Activated CD4-positive, alpha-beta T cell treated with anti-CD3 and anti-CD28 coated beads, Interleukin-2, Interleukin-6, amounts not matched to agents 100 ng/mL and 50 ng/mL, durations not matched to agents 16 hours and 8 hours (primary cell): Measurements from ENCODE around the gene VPS54.
A peak's percentile ranks its signal among the peaks of the same experiment; 100 is the strongest.

Source experiments
- DNase-seq: peaks from one replicate; pipeline ENCODE4 v3.0.0-alpha.2; 2020

Gene VPS54

DNA sequence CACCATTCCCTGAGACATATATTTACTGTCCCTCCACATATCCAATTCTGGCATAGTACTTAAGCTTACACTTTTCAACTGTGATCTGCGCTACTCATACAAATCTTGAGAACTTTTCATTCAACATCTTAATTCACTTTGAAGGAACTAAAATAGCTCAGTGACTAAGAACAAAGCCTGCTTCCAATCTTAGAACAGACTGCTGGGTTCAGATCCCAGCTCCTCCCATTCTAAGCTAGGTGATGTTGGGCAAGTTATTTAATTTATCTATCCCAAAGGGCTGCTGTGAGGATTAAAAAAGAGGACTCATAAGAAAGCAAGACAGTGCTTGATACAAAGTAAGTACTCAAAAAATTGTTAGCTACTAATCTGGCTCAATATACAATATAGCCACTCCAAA, 119.6 kb downstream of the VPS54 start:
- no peak for DNase-seq

DNA sequence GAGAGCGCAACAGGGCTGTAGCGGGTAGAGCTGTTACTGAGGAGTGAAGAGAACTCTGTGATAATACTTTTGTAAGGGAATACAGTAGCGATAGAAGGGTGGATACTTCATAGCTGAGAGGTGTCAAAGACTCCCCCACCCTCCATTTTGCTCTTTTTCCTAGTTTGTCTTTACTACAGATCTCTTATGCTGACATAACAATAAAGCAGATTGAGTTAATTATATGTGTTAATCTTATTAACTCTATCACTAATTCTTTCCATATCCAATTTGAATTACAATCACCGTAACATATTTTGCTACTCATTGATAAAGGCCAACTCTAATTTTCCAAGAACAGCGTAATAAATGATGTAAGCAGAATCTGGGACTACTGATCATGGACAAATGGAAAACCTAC, 120.4 kb downstream of the VPS54 start:
- DNase-seq = no peak

DNA sequence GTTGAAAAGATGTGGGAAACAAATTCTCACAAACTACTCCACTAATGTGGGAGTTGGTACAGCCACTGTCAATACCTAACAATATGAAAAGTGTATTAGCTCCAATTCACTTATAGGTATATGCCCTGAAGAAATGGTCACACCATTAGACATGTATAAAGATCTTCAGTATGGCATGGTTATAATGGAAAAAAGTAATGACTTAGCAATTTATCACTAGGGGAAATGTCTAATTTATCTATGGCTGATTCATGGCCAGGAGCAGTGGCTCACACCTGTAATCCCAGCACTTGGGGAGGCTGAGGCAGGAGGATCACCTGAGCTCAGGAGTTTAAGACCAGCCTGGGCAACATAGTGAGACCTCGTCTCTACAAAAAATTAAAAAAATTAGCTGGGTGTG, 125.1 kb downstream of the VPS54 start:
- DNase-seq = no peak

GRCh38 chr2:63893163-63893562, 126.1 kb downstream of the VPS54 start:
- no peak for DNase-seq

DNA sequence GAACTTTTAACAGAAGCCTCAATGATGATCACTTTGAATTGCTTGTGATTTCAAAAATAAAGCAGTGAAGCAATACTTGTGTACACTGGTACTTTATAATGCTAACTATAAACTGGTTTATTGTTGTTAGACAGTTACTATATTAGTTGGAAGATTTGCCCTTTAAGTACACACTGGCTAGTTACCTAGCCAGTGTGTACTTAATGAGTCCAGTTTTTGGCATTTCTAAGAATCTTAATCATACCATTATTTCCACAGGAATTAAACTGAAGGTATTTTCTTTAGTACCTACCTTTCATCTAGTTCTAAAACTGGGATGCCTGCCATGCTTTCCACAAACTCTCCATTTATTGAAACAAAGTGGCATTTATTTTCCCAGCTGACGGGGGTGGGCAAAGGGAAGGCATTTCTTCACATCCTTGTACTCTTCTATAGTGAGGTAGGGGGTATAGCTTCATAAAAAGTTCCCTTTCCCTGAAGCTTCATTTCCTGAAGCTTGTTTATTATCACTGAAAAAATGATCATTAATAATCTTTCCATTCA, 127.7 kb downstream of the VPS54 start:
- no peak for DNase-seq

GRCh38 chr2:63890678-63891077, 128.6 kb downstream of the VPS54 start:
- DNase-seq = no peak

DNA sequence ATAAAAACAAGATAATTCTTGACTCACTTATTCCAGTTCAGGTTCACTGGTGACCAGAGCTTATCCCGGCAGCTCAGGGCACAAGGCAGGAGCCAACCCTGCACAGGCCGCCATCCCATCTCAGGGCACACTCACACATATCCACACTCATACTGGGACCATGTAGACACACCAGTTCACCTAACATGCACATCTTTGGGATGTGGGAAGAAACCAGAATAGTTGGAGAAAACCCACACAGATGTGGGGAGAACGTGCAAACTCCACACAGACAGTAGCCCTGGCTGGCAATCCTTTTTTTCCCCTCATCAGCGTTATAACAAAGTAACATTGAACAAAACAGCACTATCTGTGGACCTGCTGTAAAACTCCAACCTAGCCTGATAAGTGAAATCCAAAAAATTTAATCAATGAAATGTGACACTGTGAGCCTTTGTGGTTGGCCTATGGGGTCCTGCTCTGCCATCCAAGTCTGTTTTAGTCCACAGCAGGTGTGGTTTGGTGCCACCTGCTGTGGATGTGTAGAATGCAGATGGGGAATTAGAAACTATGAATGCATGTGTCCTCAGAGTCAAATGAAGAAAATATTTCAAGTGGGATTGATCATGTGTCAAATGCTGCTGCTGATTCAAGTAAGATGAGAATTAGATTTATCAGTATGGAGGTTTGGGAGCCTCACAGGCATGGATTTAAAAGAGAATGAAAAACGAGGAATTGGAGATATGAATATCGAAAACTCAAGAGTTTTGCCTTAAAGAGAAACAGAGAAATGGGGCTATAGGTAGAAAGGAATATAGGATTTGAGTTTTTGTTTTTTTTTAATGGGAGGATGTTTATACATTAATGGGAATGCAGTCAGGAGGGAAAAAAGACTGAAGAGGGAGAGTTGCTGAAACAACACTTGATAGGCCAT, 130.5 kb downstream of the VPS54 start:
- DNase-seq = peak; percentile 57

DNA sequence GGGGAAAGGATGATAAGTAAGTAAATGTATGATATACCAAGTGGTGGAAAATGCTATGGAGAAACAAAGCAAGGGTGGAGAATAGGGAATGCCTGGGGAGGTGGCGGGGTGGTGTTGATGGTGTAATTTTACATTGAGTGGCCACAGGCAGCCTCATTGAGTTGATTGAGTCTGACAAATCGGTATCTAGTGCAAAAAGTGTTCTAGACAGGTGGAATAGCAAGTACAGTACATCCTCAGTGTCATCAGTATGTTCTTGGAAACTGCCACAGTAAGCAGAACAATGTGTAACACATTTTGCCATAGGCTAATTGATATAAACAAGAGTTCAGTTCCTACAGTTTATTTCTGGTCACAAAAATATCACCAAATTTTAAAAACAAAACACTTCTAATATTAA, 131.2 kb downstream of the VPS54 start:
- no peak for DNase-seq

- no peak for DNase-seq
Measured at GRCh38 chr2:63886445-63886844, 132.8 kb downstream of the VPS54 start.

DNA sequence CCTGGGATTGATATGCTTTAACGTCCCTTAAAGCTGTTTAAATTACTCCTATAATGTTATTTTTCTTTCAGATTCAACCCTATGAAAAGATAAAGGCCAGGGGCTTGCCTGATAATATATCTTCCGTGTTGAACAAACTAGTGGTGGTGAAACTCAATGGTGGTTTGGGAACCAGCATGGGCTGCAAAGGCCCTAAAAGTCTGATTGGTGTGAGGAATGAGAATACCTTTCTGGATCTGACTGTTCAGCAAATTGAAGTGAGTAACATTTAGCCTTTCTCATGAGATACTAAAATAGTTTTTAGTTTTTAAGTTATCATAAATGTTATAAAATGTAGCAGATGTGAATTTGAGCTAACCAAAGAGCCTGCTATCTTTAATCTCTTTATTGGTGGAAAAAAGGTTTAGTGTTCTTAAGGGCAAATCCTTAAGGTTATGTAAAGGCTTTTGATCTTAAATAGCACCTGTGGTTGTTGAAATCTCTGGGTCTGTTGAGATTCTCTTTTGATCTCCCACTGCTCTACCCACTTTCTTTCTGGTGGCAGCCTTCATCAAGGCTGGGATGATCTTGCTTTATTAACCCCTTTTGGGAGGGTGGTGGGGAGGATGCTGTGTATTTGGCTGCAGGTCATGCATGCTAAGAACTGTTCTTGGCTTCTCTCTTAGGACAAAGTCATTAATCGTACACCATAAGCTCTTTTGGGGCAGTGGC, 136.7 kb downstream of the VPS54 start:
- peak; percentile 16 for DNase-seq

GRCh38 chr2:63881205-63881604, 138.0 kb downstream of the VPS54 start:
- DNase-seq = no peak

DNA sequence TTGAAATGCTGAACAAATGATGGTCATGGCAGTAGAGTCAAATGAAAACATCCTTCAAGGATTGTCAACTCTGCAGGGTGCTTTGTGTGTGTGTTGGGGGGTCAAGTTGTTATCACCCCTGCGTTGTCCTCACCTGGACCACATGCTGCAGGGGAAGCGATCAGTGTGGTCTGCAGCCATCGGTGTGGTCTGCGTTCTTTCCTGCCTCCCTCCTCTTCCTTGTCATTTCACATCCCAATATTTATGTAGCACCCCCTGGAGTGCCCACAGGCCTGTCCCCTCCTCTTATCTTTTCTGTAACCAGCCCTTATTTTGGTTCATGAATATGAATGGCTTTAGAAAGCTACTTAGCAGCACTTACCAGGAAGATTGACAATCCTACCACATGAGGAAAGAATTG, 138.6 kb downstream of the VPS54 start:
- no peak for DNase-seq

- DNase-seq = no peak
Measured at GRCh38 chr2:63879876-63880433, 139.3 kb downstream of the VPS54 start.

DNA sequence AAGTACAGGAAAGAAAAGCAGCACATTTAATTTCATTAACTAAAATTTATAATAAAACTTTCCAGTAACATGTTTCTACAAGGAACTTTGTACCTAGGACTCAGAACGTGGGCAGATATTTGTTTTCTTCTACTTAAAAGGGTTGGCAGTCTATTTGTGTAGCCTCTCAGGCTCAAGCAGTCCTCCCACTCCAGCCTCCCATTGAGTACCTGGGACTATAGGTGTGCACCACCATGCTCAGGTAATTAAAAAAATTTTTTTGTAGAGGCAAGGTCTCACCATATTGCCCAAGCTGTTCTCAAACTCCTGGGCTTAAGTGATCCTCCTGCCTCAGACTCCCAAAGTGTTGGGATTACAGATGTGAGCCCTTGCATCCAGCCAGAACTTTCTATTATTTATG, 140.7 kb downstream of the VPS54 start:
- DNase-seq = no peak

DNA sequence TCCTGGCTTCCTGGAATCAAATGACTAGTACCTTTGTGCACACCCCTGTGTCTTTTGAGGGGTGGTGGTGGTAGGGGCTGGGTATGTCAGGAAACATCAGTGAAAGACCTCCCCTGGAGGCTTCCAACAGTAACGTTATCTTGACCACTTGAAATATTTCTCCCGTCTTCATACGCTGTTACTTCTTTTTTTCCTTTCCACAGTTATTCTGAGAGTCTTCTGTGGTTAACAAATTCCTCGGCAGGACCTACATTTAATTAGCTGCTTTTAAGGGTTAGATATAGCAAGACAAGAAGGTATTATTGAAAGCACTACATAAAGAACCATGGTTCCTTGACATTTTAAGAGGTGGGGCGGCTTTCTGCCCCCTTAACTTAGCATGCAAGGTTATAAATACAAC, 142.9 kb downstream of the VPS54 start:
- DNase-seq = no peak

- no peak for DNase-seq
Measured at GRCh38 chr2:63875559-63876245, 143.5 kb downstream of the VPS54 start.

- DNase-seq = no peak
Measured at GRCh38 chr2:63875131-63875527, 144.1 kb downstream of the VPS54 start.

DNA sequence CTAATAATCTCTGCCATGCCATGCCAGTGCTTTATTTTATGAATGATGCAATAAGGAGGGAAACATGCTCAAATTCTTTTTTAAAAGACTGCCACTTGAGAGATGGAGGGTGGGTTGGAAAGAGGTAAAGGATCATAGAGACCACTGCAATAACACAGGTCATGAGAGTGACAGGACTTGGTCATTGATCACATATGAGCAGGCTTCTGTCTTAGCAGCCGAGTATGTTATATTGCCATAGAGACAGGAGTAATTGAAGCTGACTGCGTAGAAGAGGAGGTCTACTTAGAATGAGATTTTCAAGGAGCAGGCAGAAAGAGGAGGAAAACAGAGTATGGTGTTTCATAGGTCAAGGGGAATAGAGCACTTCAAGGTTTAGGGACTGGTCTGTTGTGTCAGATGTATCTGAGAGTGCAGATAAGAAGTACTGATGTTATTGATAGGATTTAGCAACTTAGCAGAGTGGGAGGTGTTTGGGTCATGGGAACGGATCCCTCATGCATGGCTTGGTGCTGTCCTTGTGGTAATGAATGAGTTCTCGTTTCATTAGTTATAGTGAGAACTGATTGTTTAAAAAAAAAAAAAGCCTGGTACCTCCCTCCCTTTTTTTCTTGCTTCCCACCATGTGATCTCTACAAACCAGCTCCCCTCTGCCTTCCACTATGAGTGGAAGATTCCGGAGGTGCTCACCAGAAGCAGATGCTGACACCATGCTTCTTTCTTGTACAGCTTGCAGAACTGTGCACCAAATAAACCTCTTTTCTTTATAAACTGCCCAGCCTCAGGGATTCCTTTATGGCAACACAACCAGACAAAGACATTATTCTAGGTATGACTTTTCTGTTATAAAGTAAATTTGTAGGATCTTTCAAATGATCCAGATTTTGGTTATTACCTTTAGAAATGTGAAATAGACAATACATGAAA, 144.8 kb downstream of the VPS54 start:
- DNase-seq = no peak

DNA sequence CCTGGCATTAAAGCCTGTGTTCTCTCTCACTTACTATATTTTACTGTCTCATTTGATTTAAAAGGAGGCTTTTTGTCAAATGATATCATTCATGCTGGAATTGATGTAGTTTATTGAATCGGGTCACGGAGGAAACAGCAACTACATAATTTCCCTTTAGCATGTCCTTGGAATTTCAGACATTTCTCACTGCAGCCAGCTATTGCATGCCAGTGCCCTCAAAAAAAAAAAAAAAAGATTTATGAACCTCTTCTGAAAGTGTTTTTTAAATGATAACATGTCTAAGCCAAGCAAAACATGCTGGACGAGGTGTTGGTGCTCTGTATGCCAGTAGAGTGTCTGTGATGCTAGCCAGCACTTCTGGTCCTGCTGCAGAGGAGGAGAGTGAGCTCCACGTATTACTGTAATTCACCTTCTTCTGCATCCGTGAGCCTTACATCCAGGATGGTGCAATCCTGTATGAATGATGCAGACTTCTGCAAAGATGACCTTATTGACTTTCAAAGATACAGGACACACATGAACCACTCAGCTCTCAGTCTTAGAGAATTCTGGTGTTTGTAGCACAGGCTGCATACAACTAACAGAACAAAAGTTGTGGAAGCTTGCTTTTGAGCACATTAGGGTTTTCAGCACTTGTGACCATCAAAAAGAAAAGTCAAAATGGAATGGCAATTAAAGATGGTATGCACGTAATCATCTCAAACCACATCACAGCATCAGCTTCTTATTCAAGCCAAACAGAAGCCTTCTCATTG, 146.5 kb downstream of the VPS54 start:
- DNase-seq = no peak

DNA sequence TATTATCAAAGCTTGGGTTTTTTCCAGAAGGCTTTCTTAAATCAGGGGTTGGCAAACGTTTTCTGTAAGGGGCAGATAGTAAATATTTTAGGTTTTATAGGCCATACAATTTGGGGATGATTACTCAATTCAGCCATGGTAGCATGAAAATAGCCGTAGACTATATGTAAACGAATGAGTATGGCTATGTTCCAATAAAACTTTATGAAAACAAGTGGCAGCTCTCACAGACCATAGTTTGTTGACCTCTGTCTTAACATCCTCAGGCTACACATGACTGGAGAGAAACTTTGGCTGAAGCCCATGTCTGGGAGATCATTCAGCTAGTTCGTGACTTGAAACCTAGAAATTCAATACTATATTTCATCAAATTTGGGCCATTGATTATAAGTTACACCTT, 147.4 kb downstream of the VPS54 start:
- DNase-seq = no peak

DNA sequence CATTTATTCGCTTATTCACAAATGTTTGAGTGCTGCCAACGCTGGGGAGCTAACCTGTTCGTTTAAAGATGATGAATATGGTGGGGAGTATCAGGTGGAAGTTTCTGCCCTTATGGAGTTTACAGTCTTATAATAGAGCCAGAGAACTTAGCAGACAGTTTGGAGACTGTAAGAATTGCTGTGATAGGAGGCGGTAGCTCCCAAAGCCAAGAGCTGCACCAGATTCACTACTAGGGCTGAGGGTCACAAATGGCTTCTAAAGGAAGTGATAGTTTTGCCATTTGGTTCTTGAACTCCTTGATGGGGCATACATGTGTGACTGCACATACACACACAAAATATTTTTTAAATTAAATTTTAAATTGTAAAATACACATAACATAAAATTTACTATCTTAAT, 148.5 kb downstream of the VPS54 start:
- DNase-seq = no peak
